Bronchial epithelial cell (primary cell): ENCODE results near the gene SERPINH1. TPM values are rescaled to one million over a fixed set of nuclear protein-coding genes. Genes with fewer than 3 reads are reported as not detected.

Source experiments
- DNase-seq: peaks from one replicate; pipeline ENCODE4 v3.0.0-alpha.2; 2010; ENCODE audit warnings: low read depth
- FAIRE-seq: peaks from 2 replicates; lab custom pipeline; 2011; peaks lifted over from hg19 to GRCh38; lab: Jason Lieb, UNC
- H3K27me3 ChIP-seq: 2 replicates; pipeline ENCODE4 v1.5.1; 2011; ENCODE audit warnings: low read length; ENCODE audit not compliant: control insufficient read depth, insufficient read depth
- H3K36me3 ChIP-seq: 2 replicates; pipeline ENCODE4 v1.5.1; 2011; ENCODE audit warnings: low read length; ENCODE audit not compliant: control insufficient read depth, insufficient read depth
- H3K4me3 ChIP-seq: 2 replicates; pipeline ENCODE4 v1.5.1; 2011; ENCODE audit warnings: mild to moderate bottlenecking, low read depth, low read length, control low read depth
- total RNA-seq: library from RNA; depleted of rRNA; stranded (reverse); fragments of >200 nt; gene quantifications from 2 replicates; pipeline ENCODE4 v1.2.1, GENCODE V29; 2014
- TF ChIP-seq, protein P1 (sequence below): IDR thresholded peaks from 2 replicates; pipeline ENCODE4 v1.5.1; 2011; ENCODE audit warnings: mild to moderate bottlenecking, moderate library complexity, low read length, control low read depth, inconsistent platforms; ENCODE audit not compliant: insufficient read depth, severe bottlenecking

SERPINH1 gene
- total RNA-seq, 1 donor from 2014 or later, result 86.9 TPM

DNA sequence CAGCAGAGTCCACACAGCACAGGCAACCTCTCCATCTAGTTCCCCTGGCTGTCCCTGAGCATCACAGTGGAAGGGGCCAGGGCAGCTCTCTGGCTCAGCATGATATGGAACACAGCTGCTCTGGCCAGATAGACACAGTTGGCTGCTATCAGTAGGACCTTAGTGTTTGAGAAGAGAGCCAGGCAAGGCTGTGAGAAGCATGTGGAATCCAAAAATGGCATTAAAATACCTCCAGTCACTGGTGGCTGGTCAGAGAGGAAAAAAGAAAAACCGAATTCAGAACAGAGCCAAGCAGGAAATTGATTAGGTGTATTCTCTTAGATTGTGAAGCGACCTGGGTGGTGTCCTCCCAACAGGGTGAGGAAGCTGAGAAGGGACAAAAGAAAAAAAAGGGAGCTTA is 27.9 kb downstream of the SERPINH1 start:
- H3K4me3 ChIP-seq, result no peak overlapping the region
- DNase-seq (no peak), FAIRE-seq (no peak)
- TF ChIP-seq, protein P1, sequence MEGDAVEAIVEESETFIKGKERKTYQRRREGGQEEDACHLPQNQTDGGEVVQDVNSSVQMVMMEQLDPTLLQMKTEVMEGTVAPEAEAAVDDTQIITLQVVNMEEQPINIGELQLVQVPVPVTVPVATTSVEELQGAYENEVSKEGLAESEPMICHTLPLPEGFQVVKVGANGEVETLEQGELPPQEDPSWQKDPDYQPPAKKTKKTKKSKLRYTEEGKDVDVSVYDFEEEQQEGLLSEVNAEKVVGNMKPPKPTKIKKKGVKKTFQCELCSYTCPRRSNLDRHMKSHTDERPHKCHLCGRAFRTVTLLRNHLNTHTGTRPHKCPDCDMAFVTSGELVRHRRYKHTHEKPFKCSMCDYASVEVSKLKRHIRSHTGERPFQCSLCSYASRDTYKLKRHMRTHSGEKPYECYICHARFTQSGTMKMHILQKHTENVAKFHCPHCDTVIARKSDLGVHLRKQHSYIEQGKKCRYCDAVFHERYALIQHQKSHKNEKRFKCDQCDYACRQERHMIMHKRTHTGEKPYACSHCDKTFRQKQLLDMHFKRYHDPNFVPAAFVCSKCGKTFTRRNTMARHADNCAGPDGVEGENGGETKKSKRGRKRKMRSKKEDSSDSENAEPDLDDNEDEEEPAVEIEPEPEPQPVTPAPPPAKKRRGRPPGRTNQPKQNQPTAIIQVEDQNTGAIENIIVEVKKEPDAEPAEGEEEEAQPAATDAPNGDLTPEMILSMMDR, result no peak
- H3K27me3 ChIP-seq, result peaks cover 2% of the 10 kb centered on the region
- no peaks in the 10 kb centered on the region for H3K36me3 ChIP-seq

DNA sequence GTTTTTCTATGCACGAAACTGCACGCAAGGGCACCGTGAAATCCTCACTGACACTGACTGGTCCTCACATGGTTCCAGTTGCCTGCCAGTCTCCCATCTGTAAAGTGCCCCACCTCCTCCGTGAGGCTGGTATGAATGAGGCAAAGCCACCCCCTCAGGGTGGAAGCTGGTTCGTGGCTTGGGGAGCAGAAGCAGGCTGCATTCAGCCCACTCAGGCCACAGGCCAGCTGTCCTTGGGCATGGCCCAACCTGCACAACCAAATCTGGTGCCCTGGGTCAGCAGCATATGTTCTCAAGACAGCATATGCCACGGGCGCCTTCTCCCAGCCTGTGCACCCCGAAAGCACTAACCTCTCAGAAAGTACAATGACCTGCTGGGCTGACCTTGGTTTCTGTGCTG is 29.3 kb downstream of the SERPINH1 start:
- FAIRE-seq, result no peak
- no peak for DNase-seq
- no peaks in the 10 kb centered on the region for H3K36me3 ChIP-seq
- H3K27me3 ChIP-seq, result peaks cover 7% of the 10 kb centered on the region
- TF ChIP-seq, protein P1, result no peak
- no peak overlapping the region for H3K4me3 ChIP-seq

DNA sequence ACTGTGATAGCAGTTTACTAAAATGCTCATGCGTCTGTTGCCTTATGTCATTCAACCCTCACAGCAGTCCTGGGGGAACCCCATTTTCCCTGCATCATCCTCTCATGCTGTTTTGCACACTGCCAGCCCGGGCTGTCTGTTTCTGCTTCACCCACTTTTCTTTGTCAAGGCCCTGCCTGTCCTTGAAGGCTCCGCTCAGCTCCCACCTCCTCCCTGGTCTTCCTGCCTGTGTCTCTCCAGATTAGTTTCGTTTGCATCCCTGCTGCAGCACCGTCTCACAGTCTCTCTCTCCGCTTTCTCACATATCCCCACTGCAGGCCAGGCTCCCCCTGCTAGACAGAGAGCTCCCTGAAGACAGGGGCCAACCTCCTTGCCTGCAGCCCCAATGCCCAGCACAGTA is 29.9 kb downstream of the SERPINH1 start:
- FAIRE-seq (no peak), DNase-seq (no peak)
- no peak overlapping the region for H3K4me3 ChIP-seq
- TF ChIP-seq, protein P1, result no peak
- peaks cover 9% of the 10 kb centered on the region for H3K27me3 ChIP-seq
- H3K36me3 ChIP-seq, result no peaks in the 10 kb centered on the region

DNA sequence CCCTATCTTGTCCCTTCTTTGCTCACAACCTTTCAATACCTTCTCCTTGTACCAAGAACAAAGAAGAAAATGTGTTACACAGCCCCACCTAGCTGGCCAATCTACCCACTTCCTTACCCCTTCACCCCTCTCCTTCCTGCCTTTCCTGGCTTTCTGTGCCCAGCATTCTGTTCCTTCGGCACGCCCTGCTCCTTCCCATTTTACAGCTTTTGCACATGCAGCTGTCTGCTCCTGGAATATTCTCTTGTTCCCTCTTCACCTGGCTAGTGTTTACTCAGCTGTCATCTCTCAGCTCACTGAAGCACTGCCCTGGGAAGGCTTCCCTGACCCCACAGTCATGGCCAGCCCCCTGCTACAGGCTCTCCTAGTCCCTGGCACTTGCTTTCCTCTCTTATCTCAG is 30.7 kb downstream of the SERPINH1 start:
- no peak for FAIRE-seq
- no peak for DNase-seq
- Histone ChIP-seq H3K36me3 (no peaks in the 10 kb centered on the region), H3K4me3 (no peak overlapping the region), H3K27me3 (peaks cover 9% of the 10 kb centered on the region)
- TF ChIP-seq, protein P1, result no peak

DNA sequence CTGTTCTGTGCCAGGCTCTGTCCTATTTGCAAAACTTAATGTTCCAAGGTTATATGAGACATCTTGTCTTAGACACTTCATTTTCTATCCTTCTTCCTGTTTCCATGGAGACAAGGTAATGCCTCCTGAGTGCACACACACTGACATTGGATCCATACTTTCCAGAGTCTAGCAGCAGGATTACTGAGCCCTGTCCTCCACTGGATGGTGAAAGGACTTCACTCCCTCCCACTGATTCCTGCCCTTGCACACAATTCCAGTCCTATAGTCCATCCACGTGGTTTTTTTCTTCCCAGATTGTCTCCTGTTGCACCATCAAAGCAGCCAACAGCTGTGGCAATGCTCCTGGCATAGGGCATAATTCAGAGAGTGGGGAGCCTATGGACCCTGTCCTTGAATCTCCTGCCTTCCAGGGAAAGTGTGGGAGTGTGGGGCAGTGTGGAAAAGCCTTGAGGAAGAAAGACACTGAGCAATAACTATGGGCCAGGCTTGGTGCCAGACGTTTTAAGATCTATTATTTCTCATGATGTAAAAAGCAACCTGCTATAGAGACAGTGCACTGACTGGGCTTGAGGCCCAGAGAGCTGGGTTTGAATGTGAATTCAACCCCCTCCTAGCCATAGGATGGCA is 31.3 kb downstream of the SERPINH1 start:
- Histone ChIP-seq H3K27me3 (peaks cover 9% of the 10 kb centered on the region), H3K4me3 (no peak overlapping the region), H3K36me3 (no peaks in the 10 kb centered on the region)
- FAIRE-seq (no peak), DNase-seq (no peak)
- TF ChIP-seq, protein P1, result no peak

DNA sequence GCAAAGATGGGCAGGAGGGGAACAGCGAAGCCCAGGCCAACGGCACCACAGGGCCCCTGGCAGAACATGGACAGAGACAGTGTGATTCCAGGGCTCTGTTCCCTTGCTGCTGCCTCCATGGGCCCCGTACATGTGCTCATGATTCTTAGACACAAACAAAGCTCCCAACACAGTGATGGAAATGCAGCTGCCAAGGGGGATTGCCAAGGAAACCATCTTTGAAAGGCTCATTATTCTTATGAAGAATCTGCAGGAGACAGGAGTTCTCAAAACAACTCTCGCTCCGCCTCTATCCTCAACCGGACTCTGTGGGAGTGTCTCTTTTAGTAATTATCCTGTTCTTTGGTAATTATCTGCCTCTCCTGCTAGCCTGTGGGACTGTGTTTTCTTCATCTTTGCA is 32.2 kb downstream of the SERPINH1 start:
- DNase-seq, result no peak
- TF ChIP-seq, protein P1, result no peak
- Histone ChIP-seq H3K27me3 (peaks cover 9% of the 10 kb centered on the region), H3K36me3 (no peaks in the 10 kb centered on the region), H3K4me3 (no peak overlapping the region)
- FAIRE-seq, result no peak
